ENCODE results near the gene TLR2.

Gene TLR2, protein sequence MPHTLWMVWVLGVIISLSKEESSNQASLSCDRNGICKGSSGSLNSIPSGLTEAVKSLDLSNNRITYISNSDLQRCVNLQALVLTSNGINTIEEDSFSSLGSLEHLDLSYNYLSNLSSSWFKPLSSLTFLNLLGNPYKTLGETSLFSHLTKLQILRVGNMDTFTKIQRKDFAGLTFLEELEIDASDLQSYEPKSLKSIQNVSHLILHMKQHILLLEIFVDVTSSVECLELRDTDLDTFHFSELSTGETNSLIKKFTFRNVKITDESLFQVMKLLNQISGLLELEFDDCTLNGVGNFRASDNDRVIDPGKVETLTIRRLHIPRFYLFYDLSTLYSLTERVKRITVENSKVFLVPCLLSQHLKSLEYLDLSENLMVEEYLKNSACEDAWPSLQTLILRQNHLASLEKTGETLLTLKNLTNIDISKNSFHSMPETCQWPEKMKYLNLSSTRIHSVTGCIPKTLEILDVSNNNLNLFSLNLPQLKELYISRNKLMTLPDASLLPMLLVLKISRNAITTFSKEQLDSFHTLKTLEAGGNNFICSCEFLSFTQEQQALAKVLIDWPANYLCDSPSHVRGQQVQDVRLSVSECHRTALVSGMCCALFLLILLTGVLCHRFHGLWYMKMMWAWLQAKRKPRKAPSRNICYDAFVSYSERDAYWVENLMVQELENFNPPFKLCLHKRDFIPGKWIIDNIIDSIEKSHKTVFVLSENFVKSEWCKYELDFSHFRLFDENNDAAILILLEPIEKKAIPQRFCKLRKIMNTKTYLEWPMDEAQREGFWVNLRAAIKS

DNA sequence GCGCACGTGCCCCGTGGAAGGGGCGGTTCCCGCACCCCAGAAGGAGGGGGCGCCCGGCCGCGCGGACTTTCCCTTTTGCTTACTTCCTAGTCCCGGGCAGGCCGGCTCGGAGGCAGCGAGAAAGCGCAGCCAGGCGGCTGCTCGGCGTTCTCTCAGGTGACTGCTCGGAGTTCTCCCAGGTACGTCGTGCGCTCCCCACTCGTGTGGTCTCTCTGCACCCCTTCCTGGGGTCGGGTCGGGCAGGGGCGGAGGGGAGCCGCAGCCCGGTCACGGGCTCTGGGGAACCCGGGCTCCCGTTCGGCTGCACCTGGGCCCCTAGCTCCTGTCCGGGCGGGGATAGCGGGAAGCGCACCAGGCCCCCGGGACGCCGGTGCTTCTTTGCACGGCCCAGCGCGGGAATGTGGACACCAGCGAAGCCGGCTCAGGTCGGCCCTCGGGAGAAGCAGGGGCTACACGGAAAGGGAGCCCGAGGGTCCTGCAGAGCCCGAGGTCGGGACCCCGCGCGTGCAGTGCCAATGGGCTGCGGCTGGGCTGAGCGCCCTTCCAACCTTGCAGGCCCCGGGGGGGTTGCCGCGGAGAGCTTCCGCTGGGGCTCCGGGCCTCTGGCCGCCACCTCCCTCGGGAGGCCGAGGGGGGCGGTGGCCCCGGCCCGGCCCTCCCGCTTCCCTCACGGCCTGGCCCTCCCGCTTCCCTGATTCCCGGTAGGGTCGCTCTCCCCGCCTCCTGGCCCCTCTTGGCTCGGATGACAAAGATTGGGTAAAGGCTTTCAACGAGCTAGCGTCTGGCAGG lies at the start of gene TLR2:
Gene TLR2 (plus strand): TSS at position 99 of the 789 bp plus-strand sequence. CDS start 18,628 bp downstream, outside the sequence.
- no peak for DNase-seq

DNA sequence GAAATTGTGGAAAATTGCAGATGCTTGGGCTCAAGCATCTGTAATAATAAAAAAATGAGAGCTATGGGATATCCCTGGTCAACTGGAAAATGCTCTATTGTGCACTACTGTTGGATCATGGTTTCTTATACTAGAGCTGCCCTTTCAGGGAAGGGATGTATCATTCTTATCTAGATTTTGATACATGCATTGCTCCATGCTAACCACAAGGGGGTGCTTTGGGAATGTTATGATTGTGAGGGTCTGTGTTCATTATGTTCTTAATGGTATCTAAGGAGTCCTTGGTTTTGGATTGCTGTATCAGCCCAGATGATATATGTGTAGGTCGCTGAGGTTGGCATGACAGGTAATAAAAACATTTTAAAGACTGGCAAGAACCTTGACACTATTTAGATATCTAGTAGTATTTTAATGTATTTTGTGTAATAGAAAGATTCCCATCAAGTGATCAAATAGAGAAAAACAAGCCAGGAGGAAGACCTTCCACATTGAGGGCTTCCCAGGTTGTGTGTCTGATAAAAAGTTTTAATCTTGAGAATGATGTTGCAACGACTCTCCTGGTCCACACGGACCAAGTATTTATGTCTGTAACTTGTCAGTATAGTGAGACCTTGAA lies 49.2 kb upstream of the TLR2 start:
- no peak for DNase-seq

DNA sequence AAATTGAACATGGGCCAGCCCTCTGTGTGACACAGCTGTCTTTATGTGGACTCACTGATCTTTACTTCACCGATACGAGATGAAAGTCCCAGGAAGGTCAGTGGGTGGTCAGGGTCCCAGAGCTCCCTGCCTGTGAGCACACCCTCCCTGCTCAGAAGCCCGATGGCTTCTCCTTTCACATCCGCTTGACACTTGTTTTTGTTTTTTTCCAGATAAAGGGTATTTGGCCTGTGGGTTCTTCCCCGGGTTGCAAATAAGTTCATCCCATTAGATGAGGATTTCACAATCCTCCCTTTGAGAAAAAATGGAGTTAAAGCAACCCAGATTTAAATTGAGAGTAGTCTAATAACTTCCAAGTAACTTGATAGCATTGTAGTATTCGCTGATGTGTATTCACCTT lies 48.2 kb upstream of the TLR2 start:
- no peak for DNase-seq

DNA sequence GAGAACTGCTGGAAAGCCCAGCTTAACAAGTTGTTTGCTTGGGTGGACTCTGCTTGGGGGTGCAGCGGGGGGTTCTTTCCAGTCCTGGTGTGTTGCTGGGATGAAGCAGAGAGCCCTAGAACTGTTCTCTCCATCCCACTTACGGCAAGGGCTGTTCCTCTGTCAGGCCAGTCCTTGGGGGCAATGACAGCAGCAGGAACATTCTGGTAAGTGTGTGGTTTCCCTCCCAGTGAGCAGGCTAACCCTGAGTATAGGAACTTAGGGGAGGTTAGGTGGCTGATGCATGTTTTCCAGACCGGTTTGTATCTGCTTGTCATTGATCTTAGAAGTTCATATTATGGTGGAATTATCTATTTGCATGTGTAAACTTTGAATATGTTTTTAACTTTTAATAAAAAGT lies 46.9 kb upstream of the TLR2 start:
- no peak for DNase-seq

DNA sequence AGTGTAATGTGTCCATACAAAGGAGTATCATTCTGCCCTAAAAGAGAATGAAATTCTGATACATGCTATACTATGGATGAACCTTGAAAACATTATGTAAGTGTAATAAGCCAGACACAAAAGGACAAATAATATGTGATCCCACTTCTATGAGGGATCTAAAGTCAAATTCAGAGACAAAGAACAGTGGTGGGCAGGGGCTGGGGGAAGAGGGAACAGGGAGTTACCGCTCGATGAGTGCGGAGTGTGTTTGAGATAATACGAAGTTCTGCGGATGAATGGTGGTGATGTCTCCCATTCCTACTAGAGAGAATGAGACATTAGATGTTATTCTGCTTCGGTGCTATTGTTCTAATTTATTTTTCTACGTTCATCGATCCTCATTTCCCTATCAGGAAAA lies 46.1 kb upstream of the TLR2 start:
- no peak for DNase-seq

DNA sequence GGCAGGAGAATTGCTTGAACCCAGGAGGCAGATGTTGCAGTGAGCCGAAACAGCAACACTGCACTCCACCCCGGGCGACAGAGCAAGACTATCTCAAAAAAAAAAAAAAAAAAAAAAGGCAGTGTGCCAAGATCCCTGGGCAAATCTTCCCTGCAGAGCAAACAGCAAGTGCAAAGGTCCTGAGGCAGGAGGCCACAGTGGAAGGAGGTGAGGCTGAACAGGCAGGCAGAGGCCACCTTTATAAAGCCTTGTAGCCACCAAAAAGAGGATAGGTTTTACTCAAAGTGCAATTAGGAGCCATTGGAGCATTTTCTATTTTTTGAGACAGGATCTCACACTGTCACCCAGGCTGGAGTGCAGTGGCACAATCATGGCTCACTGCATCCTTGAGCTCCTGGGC lies 45.1 kb upstream of the TLR2 start:
- no peak for DNase-seq

DNA sequence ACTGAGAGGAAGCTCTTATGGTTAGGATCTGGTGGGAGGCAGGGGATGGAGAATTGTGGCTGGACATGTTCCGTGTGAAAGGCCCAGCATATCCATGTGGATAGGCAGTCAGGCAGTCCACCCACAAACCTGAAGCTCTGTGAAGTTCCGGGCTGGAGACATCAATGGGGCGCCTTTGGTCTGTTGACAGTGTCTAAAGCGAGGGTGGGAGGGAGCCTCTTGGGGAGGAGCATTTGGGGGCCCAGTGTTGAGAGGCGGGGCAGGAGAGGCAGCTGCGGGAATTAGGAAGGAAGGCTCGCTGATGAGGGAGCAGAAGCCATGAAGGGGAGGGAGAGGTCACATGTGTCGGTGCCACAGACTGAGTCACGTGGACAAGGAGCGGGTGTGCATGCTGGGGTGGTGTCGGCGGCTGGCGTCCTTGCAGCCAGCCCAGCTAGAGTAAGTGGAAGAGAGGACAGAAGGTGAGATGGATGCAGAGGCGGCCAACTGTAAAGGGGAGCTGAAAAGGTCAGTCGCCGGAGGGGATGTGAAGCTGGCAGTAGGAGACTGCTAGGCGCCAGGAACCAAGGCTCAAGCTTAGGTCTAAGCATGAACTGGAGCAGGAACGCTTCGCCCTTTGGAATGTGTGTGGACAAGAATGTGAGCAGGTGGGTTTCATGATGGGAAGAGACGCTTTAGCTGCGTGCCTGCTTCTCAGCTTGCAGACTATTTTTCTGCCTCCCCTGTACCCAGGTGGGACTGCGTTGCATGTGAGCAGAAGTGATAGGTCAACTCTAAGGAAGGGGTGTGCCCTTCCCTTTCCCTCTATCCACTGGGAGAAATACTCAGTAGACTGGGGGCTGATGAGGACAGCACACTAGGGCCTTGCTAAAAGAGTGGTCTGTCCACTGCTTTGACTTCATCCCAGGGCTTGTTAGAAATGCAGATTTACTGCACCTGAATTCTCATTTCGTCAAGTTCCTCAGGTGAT lies 44.0 kb upstream of the TLR2 start:
- no peak for DNase-seq

DNA sequence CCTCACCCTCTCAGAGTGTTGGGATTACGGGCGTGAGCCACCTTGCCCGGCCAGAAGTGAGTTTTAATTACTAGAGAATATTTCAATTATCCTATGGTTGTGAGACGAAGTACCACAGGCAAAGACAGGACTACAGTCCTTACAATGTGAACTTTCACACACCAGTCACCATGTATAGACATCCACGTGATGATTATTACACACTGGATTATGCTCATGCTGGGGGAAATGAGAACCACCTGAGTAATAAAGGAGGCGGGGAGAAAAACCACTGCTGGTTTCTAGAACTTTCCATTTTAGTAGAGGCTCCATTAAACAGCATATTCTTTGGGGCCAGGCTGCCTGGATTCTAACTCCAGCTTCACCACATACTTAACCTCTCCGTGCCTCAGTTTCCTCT lies 42.5 kb upstream of the TLR2 start:
- DNase-seq = no peak

DNA sequence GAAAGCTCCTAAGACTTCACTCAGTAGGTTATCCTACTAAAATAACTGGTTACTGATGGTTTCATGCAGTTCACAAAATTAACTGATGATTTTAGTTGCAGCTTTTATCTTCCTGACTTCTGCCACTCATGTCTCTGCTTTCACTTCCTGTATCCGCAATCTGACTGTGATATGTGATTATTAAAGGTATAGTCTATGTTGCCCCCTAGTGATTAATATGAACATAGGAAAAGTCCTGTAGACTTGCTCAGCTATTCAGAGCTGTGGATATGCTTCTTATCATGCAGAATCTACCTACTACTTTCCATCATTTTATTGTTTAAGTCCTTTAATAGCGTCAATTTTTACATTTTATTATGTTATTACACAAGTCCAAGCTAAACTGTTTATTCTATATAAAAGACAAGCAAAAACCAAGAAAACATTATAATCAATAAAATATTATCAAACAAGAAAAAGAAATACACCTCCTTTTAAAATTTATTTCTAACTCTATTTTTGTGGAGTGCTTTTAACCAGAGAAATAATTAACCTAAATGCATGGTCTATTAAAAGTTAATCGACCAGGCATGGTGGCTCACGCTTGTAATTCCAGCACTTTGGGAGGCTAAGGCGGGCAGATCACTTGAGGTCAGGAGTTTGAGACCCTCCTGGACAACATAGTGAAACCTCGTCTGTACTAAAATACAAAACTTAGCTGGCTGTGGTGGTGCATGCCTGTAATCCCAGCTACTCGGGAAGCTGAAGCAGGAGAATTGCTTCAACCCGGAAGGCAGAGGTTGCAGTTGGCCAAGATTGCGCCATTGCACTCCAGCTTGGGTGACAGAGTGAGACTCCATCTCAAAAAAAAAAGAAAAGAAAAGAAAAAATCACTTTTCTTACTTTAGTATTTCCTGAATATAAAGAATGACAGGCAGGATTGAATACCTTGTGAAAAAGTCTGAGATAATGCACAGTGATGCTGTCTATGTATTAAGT lies 40.4 kb upstream of the TLR2 start:
- DNase-seq = peak; percentile 39

DNA sequence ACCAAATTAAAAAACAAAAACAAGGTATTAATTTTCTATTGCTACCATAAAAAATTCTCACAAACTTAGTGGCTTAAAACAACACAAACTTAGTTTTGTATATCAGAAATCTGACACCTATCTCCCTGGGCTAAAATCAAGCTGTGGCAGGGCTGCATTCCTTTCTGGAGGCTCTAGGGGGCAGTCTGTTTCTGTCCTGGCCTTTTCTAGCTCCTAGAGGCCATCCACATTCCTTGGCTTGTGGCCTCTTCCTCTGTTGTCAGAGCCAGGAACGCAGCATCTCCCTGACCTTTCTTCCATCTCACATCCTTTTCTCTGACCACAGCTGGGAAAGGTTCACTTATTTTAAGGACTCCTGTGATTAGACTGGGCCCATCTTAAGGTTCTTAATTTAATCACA lies 38.9 kb upstream of the TLR2 start:
- DNase-seq = no peak

DNA sequence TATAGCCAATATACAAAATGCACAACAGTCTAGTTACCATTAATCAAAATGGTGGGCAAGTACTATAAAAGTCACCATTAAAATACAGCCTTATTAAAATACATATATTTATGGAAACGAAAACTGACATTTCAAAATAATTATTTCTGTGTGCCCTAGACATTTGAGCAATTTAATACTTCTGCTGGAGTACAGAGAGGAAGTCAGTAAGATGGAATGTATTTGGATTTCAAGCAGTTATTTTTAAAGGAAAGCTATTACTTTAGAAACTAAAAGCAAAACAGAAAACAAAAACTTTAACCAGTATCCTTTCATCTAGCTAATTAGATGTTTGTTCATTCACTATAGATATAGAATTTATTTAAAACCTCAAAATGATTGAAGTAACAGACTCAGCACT lies 37.8 kb upstream of the TLR2 start:
- DNase-seq = no peak

DNA sequence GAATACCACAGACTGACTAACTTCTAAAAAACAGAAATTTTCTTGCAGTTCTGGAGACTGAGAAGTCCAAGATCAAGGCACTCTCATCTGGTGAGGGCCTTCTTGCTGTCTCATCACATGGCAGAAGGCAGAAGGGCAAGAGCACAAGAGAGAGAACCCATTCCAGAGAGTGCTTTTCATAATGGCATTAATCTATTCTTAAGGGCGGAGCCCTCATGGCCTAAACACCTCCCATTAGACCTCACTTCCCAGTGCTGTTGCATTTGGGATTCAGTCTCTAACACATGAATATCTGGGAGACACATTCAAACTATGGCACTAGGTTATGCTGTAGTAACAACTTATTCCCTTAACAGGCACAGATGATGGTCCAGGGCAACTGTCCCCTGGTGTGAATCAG lies 37.1 kb upstream of the TLR2 start:
- DNase-seq = no peak

DNA sequence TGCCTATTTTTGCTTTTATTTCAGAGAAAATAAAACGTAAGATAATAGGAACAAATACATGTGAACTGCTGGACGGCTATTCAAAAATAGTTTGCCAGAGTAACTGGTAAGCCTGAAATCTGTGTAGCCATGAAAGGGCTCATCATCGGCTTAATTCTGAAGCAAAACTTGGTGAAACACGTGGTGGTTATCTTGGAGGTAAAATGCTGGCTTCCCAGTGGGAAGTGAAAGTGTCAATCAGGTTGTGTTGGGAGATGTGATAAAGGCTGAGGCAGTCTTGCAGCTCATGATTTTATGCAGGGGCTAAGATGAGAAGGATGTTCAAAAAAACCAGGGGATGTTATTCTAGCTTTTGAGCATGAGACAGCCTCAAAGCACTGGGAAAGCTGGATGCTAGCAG lies 36.1 kb upstream of the TLR2 start:
- no peak for DNase-seq

DNA sequence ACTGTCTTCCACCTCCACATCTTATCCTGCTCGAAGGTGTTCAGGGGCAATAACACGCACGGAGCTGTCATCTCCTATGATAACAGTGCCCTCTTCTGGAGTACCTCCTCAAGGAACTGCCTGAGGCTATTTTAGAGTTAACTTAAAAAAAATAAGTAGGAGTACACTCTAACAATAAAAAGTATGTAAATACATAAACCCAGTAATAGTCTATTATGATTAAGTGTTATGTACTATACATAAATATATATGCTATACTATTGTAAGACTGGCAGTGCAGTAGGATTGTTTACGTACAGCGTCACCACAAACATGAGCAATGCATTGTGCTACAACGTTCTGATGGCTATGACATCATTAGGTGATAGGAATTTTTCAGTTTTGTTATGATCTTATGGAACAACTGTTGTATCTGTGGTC lies 34.5 kb upstream of the TLR2 start:
- peak; percentile 8 for DNase-seq

DNA sequence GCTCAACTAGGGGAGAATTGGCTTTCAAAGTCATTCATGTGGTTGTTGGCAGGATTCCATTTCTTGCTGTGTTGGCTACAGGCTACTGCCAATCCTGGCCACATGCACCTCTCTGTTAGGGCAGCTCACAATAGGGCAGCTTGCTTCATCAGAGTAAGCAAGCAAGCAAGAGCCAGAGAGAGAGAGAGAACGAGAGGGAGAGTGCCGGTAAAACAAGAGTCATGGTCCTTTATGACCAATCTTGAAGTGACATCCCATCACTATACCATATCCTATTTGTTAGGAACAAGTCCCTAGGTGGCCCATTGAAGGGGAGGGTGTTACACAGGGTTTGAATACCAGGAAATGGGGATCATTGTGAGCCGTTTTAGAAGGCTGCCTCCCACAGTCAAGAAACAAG lies 33.0 kb upstream of the TLR2 start:
- DNase-seq = no peak

DNA sequence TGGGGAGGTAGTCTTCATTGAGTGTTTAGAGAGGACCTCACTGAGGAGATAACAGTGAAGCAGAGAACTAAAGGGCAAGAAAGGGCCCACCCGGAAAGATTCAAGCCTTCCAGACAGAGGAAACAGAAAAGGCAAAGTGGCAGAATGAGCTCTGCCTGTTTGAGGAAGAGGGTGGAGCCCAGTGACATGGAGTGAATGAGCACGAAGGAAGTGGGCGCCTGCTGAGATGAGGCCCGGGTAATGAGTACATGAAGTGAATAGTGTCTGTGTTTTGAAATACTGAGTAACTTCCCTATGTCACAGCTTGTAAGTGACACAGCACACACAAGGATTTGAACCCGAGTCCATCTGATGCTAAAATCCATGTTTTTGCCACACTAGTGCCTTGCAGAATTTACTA lies 32.5 kb upstream of the TLR2 start:
- no peak for DNase-seq

DNA sequence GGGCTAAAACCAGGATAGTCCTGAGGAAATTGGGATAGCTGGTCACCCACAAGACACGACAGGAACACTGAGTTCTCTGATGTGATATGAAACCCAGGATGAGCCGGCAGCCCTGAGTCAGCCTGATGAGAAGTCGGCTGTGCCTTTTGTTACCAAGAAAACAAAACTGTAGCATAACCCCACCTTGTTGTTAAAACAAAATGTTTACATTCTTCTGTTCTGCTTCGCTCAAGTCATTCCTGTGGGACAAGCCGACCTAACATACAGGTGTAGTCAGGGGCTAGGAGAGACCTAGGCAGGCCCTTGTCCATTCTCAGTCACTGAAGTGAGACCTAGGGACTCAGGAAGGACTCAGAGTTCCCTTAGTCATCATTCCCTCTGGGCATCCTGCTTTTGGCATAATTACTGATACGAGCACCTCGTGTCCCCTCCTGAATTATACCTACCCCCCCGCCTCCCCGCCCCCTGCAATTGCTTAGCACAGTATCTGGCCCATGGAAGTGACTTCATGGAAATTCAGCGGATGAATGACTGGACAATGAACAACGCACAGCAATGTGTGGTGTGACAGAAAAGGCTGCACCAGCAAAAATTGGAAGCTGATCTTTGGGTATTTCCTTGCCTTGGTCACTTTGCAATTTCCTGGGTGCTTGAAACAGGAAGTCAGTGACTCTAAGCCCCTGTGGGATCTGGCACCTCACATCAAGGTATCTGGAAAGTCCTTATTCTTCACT lies 31.9 kb upstream of the TLR2 start:
- no peak for DNase-seq

DNA sequence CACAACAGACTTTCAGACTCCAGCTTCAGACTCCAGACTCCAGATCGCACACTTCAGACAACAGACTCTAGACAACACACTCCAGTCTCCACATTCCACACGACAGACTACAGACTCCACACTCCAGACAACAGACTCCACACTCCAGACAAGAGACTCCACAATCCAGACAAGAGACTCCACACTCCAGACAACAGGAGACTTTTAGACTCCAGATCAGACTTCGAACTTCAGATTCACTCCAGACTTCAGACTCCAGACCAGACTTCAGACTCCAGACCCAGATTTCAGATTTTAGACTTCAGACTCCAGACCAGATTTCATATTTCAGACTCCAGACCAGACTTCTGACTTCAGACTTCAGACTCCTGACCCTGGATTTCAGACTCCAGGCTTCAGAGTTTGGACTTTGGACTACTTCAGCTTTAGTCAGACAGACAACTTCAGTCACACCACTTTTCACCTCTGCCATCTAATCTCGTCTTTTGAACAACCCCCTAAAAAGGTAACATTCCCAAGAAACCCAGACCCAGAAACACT lies 29.0 kb upstream of the TLR2 start:
- no peak for DNase-seq

DNA sequence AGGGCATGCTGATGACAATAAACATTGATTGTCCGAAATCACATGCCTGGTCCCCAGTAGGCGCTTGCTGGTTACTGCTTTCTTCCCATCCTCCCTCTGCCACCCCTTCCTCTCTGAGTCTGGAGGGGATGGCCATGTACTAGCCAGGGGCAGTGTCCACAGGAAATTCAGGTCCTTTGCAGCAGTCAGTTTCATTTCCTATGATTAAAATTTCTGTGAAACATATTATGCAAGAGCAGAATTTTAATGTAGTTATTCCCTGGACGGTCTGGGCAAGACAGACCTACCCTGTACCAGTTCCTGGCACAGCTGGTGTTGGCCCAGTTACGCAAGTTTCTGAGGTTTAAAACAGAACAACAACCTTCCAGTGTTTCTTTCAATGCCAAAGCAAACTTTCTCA lies 28.2 kb upstream of the TLR2 start:
- DNase-seq = peak; percentile 69
